Upper lobe of right lung (tissue), 1 donor: ENCODE data around the gene SCN10A. TPM values are rescaled to one million over a fixed set of nuclear protein-coding genes. Genes with fewer than 3 reads are reported as not detected.

ENCODE experiments used
- ATAC-seq: fragments of 200-7000 bp; cut with Tn5 transposase; one replicate; pipeline ENCODE4 v1.9.1; 2020; ENCODE audit warnings: mild to moderate bottlenecking, moderate library complexity
- DNase-seq: peaks from one replicate; pipeline ENCODE4 v3.0.0-alpha.2; 2020
- H3K27ac ChIP-seq: fragments of 200-600 bp; one replicate; pipeline ENCODE4 v1.8.0; 2022
- H3K27me3 ChIP-seq: fragments of 200-600 bp; one replicate; pipeline ENCODE4 v1.8.0; 2022; ENCODE audit warnings: mild to moderate bottlenecking
- H3K36me3 ChIP-seq: fragments of 200-600 bp; one replicate; pipeline ENCODE4 v1.8.0; 2022
- H3K4me1 ChIP-seq: fragments of 200-600 bp; one replicate; pipeline ENCODE4 v1.8.0; 2022
- H3K4me3 ChIP-seq: fragments of 200-600 bp; one replicate; pipeline ENCODE4 v1.8.0; 2022; ENCODE audit warnings: mild to moderate bottlenecking
- H3K9me3 ChIP-seq: fragments of 200-600 bp; one replicate; pipeline ENCODE4 v1.8.0; 2022
- intact Hi-C: fragments of 100-400 bp; cut with DNase I; formaldehyde crosslinking; loops from one replicate; pipeline ENCODE4 v1.11.0; 2022
- total RNA-seq: library from RNA; stranded (reverse); fragmentation: NEBNext Ultra II Directional; extraction: Animal tissue kit (Norgen Biotek cat#: 25700); gene quantifications from one replicate; pipeline ENCODE4 v1.2.1, GENCODE V29; 2021
- TF ChIP-seq, protein P1 (sequence below): fragments of 200-600 bp; IDR thresholded peaks from one replicate; pipeline ENCODE4 v1.8.0; 2022; ENCODE audit warnings: antibody characterized with exemption
- donor health status: DM: no; HTN: yes; CAD: no; lungs with severe emphysema.

The SCN10A gene
- total RNA-seq, 1 donor from 2014 or later = not detected

DNA sequence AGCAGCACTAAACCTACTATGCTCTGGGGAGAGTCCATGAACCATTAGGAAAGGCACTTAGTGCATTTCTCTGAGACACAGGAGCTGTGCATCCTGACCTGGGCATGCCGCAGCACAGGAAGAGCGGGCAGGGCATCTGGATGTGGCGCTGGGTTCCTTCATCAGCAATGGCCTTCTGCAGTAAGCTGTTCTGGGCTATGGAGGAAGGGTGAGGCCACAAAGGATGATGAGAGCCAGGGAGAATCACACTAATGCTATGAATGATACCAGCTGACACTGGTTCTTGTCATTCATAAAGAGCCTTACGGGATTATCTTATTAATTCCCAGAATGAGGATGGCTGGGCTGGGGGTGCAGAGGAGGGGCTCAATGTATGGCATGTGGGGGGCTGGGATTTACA is 12.7 kb upstream of the SCN10A start:
- H3K27me3 ChIP-seq = no peaks in the 10 kb centered on the region
- ATAC-seq = no peak
- no peaks in the 10 kb centered on the region for H3K9me3 ChIP-seq
- no peak overlapping the region for H3K4me3 ChIP-seq
- no peak for DNase-seq
- TF ChIP-seq, protein P1, sequence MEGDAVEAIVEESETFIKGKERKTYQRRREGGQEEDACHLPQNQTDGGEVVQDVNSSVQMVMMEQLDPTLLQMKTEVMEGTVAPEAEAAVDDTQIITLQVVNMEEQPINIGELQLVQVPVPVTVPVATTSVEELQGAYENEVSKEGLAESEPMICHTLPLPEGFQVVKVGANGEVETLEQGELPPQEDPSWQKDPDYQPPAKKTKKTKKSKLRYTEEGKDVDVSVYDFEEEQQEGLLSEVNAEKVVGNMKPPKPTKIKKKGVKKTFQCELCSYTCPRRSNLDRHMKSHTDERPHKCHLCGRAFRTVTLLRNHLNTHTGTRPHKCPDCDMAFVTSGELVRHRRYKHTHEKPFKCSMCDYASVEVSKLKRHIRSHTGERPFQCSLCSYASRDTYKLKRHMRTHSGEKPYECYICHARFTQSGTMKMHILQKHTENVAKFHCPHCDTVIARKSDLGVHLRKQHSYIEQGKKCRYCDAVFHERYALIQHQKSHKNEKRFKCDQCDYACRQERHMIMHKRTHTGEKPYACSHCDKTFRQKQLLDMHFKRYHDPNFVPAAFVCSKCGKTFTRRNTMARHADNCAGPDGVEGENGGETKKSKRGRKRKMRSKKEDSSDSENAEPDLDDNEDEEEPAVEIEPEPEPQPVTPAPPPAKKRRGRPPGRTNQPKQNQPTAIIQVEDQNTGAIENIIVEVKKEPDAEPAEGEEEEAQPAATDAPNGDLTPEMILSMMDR = no peak
- no peaks in the 10 kb centered on the region for H3K4me1 ChIP-seq
- no peak overlapping the region for H3K27ac ChIP-seq
- no peaks in the 10 kb centered on the region for H3K36me3 ChIP-seq
- intact Hi-C loops = no loop called here

DNA sequence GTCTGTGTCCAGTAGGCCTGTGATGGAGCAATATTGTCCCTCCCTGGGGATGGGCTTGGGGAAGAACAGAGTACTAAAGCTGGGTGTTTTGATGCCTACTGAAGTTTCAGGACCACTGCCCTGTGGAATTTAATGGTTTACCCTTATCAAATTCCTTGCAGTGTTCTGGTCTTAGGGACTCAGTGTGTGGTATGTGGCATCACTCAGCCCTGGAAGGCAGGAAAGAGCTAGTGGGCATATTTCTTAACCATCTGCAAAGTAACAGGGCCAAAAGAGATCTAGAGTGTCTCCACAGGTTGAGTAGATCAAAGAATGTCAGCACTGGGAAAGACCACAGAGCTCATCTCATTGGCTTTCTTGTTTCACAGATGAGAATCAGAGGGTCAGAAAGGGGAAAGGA is 11.8 kb upstream of the SCN10A start:
- Histone ChIP-seq H3K4me1 (no peaks in the 10 kb centered on the region), H3K4me3 (no peak overlapping the region), H3K27ac (no peak overlapping the region), H3K27me3 (no peaks in the 10 kb centered on the region), H3K36me3 (no peaks in the 10 kb centered on the region), H3K9me3 (no peaks in the 10 kb centered on the region)
- TF ChIP-seq, protein P1 = no peak
- no peak for ATAC-seq
- intact Hi-C loops = no loop called here
- DNase-seq = no peak

DNA sequence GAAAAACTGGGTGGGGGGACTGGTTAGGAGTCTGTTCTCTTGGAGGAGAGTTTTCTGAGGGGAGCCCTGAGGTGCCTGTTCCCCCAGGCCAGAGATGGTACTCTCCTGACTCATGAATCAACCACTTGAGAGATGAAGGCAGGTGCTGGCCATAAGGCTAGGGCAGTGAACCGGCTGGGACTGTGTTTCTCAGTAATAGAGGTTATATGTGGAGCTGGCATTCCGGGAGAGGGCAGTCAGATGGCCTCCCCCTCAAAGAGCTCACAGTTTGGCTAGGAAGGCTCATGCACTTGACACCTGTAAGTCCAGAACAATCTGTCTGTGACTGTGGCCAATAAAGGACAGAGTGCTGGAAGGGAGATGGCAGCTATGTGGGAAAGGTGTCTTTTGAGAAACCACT is 10.0 kb upstream of the SCN10A start:
- Histone ChIP-seq H3K4me3 (no peak overlapping the region), H3K27me3 (no peaks in the 10 kb centered on the region), H3K27ac (no peak overlapping the region), H3K4me1 (no peaks in the 10 kb centered on the region), H3K36me3 (no peaks in the 10 kb centered on the region), H3K9me3 (no peaks in the 10 kb centered on the region)
- TF ChIP-seq, protein P1 = no peak
- intact Hi-C loops = no loop called here
- DNase-seq = no peak
- ATAC-seq = no peak

DNA sequence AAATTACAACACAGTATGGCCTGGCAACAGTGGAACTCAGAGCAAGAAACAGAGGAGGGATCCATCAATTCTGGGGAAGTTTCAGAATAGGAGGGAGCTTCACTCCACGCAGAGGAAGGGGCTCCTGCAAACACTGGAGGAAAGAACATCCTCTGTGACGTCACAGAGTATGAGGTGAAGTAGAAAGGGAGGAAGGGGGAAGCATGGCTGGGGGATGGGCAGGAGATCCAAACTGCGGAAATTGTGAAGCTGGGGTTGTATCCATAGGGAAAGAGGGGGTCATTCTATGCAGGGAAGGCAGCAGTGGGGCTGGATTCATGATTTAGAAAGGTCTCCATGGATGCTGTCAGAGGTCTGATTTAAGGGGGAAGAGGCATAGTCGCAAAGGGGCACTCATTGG is 8.3 kb upstream of the SCN10A start:
- Histone ChIP-seq H3K27me3 (no peaks in the 10 kb centered on the region), H3K27ac (no peak overlapping the region), H3K4me3 (no peak overlapping the region), H3K4me1 (no peaks in the 10 kb centered on the region), H3K9me3 (no peaks in the 10 kb centered on the region), H3K36me3 (no peaks in the 10 kb centered on the region)
- DNase-seq (no peak), ATAC-seq (no peak)
- intact Hi-C loops = no loop called here
- TF ChIP-seq, protein P1 = no peak

DNA sequence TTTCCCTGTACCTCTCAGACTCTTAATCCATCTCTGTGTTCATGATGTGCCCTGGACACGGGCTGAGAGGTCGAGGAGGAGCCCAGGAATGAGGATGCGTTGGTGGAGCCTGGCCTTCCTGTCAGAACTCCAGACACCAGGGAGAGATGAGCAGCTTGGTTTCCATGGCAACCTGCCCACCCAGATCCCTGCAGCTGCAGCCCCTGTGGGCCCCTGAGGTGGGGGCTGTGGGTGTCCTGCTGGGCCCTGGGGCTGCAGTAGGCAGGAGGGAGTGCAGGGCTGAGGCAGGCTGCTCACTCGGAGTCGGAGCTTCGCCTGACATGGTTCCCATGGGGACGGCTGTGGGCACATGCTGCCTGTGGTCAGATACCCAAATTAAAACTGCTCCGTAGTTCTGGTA is 7.7 kb upstream of the SCN10A start:
- Histone ChIP-seq H3K27me3 (no peaks in the 10 kb centered on the region), H3K36me3 (no peaks in the 10 kb centered on the region), H3K4me3 (no peak overlapping the region), H3K27ac (no peak overlapping the region), H3K4me1 (no peaks in the 10 kb centered on the region), H3K9me3 (no peaks in the 10 kb centered on the region)
- ATAC-seq = no peak
- TF ChIP-seq, protein P1 = no peak
- intact Hi-C loops = no loop called here
- DNase-seq = no peak

DNA sequence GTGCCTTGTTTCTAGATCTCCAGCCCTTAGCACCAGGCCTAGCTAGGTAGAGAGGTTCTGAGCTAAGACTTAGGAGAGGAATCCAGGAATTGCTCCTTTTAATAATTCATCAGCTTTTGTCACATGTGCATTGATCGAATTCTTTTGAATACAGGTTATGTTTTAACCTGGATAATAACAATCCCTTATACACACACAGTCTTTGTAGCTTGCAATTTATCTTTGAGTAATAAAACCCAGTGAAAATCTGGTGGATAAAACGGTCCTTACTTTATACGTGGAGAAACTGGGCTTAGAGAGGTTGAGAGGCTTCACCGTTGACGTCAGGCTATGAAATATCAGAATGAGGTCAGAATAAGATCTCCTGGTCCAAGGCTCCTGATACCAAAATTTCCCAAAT is 7.2 kb upstream of the SCN10A start:
- H3K36me3 ChIP-seq = no peaks in the 10 kb centered on the region
- no peak overlapping the region for H3K27ac ChIP-seq
- H3K9me3 ChIP-seq = no peaks in the 10 kb centered on the region
- no peak for DNase-seq
- H3K4me1 ChIP-seq = no peaks in the 10 kb centered on the region
- intact Hi-C loops = no loop called here
- TF ChIP-seq, protein P1 = no peak
- H3K4me3 ChIP-seq = no peak overlapping the region
- no peak for ATAC-seq
- H3K27me3 ChIP-seq = no peaks in the 10 kb centered on the region
